Choroid plexus epithelial cell (primary cell): ENCODE results near the gene NT5C1A.
A peak's percentile ranks its signal among the peaks of the same experiment; 100 is the strongest.

Experiments used
- DNase-seq: peaks from one replicate; pipeline ENCODE4 v3.0.0-alpha.2; 2010; ENCODE audit warnings: low read depth
- H3K4me3 ChIP-seq: 2 replicates; pipeline ENCODE4 v1.5.1; 2011; ENCODE audit warnings: low read depth, mild to moderate bottlenecking, control low read depth, low read length, moderate library complexity
- TF ChIP-seq, protein P1 (sequence below): conservative IDR thresholded peaks from 2 replicates; pipeline ENCODE4 v1.5.1; 2011; ENCODE audit warnings: low read depth, mild to moderate bottlenecking, control low read depth, inconsistent platforms, low read length, moderate library complexity

The NT5C1A gene

GRCh38 chr1:39657923-39658485, 13.9 kb downstream of the NT5C1A start:
- TF ChIP-seq, protein P1, sequence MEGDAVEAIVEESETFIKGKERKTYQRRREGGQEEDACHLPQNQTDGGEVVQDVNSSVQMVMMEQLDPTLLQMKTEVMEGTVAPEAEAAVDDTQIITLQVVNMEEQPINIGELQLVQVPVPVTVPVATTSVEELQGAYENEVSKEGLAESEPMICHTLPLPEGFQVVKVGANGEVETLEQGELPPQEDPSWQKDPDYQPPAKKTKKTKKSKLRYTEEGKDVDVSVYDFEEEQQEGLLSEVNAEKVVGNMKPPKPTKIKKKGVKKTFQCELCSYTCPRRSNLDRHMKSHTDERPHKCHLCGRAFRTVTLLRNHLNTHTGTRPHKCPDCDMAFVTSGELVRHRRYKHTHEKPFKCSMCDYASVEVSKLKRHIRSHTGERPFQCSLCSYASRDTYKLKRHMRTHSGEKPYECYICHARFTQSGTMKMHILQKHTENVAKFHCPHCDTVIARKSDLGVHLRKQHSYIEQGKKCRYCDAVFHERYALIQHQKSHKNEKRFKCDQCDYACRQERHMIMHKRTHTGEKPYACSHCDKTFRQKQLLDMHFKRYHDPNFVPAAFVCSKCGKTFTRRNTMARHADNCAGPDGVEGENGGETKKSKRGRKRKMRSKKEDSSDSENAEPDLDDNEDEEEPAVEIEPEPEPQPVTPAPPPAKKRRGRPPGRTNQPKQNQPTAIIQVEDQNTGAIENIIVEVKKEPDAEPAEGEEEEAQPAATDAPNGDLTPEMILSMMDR, result peak; percentile 87
- peak; percentile 86 for DNase-seq
- no peak overlapping the region for H3K4me3 ChIP-seq

DNA sequence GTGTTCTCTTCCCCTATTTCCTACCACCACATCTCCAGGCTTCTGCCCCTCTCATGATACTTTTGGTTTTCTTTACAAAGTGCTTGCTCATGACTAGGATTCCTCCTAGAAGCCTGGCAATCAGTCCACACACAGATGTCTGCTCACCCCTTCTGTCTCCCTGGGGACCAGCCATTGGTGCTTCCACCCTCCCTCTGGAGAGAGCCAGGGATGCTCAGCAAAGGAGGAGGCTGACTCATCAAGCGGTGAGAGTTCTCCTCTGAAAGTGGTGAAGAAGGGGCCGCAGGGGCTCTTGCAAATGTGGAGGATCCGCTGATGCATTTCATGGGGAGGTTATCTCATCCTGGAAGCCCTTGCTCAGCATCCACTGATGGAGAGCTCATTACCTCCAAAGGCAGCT, 14.5 kb downstream of the NT5C1A start:
- TF ChIP-seq, protein P1, result no peak
- peak; percentile 73 for DNase-seq
- H3K4me3 ChIP-seq, result no peak overlapping the region

DNA sequence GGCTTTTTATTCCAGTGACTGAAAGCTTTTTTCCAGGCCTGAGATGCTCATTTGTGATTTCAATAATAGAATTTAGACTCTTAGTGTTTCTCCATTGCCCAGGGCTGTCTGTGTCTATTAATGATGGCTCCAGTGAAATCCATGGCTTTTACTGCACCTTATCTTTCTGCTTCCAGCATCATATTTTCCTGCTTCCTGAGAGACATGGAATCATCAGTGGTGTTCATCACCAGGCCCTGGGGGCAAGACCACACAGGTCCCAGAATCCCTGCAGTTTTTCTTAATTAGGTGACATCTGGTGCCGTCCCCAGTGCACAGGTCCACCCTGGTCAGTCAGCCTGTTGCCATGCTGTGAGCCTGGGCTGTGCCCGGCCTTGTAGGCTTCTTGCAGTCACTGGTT, 15.5 kb downstream of the NT5C1A start:
- TF ChIP-seq, protein P1, result no peak
- no peak for DNase-seq
- H3K4me3 ChIP-seq, result no peak overlapping the region

DNA sequence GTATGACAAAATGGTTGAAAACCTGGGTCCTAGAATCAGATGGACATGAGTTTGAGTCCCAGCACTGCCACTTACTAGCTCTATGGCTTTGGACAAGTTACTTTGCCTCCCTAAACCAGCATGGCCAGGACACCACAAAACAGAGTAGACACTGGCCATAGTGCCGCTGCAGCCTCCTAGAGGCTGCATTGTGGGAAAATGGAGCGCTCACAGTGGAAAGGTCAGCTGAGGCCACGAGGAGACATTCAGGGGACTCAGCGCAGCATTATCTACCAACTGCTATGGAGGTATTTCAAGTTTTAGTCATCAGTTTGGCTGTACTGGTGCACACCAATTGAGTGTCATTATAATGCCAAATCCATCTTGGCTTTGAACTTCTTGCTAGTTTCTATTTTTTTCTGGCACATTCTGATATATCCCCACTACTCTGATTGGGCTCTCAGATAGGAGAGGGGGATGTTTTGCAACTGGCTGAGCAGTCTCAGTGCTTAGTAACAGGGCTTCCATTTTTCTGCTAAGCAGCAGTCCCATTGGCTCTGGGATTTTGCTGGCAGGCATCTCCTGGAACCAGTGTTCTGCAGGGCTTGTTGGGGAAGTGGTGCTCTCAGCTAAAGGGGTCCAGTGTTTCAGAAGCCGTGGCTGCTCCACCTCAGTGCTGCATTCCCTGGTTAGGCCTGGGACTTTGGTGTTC, 16.2 kb downstream of the NT5C1A start:
- no peak for DNase-seq
- TF ChIP-seq, protein P1, result no peak
- H3K4me3 ChIP-seq, result no peak overlapping the region

DNA sequence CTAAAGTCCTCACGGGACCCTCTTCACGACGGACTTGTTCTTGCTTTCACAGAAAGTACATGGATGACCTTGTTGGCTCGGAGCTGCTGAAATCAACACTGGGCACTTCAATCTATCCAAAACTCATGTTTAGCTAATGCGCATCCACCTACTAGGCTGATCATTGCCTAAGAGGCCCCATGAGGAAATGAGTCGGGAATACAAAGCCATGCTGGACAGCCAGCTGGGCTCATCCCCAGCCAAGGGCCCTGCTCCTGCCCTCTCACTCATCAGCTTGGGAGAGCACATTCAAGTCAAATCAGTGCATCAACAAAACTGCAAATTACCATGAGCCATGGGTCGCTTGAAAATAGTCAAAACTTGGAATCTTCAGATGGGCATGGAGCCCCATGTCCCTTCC, 17.6 kb downstream of the NT5C1A start:
- no peak overlapping the region for H3K4me3 ChIP-seq
- DNase-seq, result no peak
- TF ChIP-seq, protein P1, result no peak

DNA sequence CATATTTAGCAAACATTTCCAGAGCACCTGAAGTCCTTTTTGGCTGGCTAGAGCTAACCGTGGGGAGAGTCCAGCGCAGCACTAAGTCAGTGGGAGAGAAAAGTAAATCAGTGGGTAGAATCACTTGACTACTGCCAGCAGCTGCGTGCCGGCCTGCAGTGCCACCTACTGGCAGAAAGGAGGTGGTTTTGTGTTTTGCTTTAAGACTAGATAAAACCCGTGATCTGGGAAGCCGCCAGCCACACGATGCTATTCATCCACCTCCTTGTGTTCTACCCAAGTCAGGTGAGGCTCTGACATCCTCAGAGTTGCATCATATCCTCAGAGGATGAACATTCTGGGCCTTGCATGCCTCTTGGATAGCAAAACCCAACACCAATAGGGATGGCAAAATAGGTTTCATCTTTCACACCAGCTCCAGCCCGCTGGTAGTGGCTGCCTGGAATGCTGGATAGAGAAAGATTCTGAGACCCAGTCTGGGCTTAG, 18.3 kb downstream of the NT5C1A start:
- no peak overlapping the region for H3K4me3 ChIP-seq
- TF ChIP-seq, protein P1, result peak; percentile 93
- peak; percentile 92 for DNase-seq

GRCh38 chr1:39652554-39652953, 19.4 kb downstream of the NT5C1A start:
- DNase-seq, result no peak
- H3K4me3 ChIP-seq, result no peak overlapping the region
- TF ChIP-seq, protein P1, result no peak
